ENCODE results near the gene CCNA1.

DNA sequence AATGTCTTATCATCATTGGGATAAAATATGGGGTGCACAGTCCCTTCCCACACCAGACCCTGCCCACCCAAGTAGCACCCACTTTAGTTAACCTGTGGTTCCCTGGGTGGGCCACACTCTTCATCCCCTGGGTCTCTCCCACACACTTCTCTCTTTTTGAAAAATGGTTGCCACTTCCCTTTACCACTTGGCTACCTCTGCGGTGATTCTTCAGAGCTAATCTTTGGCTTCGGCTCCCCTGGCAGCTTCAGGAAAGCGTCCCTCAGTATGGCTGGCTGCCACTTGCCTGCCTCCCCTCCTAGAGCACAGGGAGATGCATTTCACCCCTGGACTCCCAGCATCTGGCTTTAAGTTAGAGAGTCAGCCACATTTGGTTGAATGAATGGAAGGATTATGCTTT lies 18.2 kb downstream of the CCNA1 start:
- TF ChIP-seq POLR2AphosphoS5 (IDR thresholded peaks at IDR 0.05) (no peak), EP300 (IDR thresholded peaks at IDR 0.05) (no peak)
- TF ChIP-seq, protein P1, sequence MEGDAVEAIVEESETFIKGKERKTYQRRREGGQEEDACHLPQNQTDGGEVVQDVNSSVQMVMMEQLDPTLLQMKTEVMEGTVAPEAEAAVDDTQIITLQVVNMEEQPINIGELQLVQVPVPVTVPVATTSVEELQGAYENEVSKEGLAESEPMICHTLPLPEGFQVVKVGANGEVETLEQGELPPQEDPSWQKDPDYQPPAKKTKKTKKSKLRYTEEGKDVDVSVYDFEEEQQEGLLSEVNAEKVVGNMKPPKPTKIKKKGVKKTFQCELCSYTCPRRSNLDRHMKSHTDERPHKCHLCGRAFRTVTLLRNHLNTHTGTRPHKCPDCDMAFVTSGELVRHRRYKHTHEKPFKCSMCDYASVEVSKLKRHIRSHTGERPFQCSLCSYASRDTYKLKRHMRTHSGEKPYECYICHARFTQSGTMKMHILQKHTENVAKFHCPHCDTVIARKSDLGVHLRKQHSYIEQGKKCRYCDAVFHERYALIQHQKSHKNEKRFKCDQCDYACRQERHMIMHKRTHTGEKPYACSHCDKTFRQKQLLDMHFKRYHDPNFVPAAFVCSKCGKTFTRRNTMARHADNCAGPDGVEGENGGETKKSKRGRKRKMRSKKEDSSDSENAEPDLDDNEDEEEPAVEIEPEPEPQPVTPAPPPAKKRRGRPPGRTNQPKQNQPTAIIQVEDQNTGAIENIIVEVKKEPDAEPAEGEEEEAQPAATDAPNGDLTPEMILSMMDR (IDR thresholded peaks at IDR 0.05) = no peak

Measured in suprapubic skin (tissue), 4 donors.